ENCODE results near the gene RNF207. TPM values are rescaled to one million over a fixed set of nuclear protein-coding genes. Genes with fewer than 3 reads are reported as not detected.

RNF207 gene
- total RNA-seq, 1 donor = 110 TPM

- DNase-seq (ENCODE audit: low read depth) = no peak
- no peak for TF ChIP-seq CTCF (IDR thresholded peaks at IDR 0.05; ENCODE audit: insufficient read depth, low read depth, low read length)
- H3K4me3 ChIP-seq (ENCODE audit: low read depth, low read length) = no peak overlapping the region
Measured at GRCh38 chr1:6167391-6168303, 38.3 kb upstream of the RNF207 start.

- DNase-seq (ENCODE audit: low read depth) = no peak
- H3K4me3 ChIP-seq (ENCODE audit: low read depth, low read length) = no peak overlapping the region
- TF ChIP-seq CTCF (IDR thresholded peaks at IDR 0.05; ENCODE audit: insufficient read depth, low read depth, low read length) = no peak
Measured at GRCh38 chr1:6168947-6169586, 36.9 kb upstream of the RNF207 start.

- no peak overlapping the region for H3K4me3 ChIP-seq (ENCODE audit: low read depth, low read length)
- TF ChIP-seq CTCF (IDR thresholded peaks at IDR 0.05; ENCODE audit: insufficient read depth, low read depth, low read length) = no peak
- no peak for DNase-seq (ENCODE audit: low read depth)
Measured at GRCh38 chr1:6170116-6170741, 35.7 kb upstream of the RNF207 start.

GRCh38 chr1:6170742-6171201 is 35.1 kb upstream of the RNF207 start:
- no peak overlapping the region for H3K4me3 ChIP-seq (ENCODE audit: low read depth, low read length)
- TF ChIP-seq CTCF (IDR thresholded peaks at IDR 0.05; ENCODE audit: insufficient read depth, low read depth, low read length) = no peak
- no peak for DNase-seq (ENCODE audit: low read depth)

GRCh38 chr1:6171548-6172124 is 34.3 kb upstream of the RNF207 start:
- DNase-seq (ENCODE audit: low read depth) = peak; percentile 12
- no peak overlapping the region for H3K4me3 ChIP-seq (ENCODE audit: low read depth, low read length)
- peak; percentile 38 for TF ChIP-seq CTCF (IDR thresholded peaks at IDR 0.05; ENCODE audit: insufficient read depth, low read depth, low read length)

- H3K4me3 ChIP-seq (ENCODE audit: low read depth, low read length) = no peak overlapping the region
- DNase-seq (ENCODE audit: low read depth) = no peak
- TF ChIP-seq CTCF (IDR thresholded peaks at IDR 0.05; ENCODE audit: insufficient read depth, low read depth, low read length) = no peak
Measured at GRCh38 chr1:6172549-6172948, 33.4 kb upstream of the RNF207 start.

Measured in fibroblast of villous mesenchyme (primary cell).